SW480 (cell line): ENCODE data around the gene FBN2.
"Not testable (repeated sequence)": the region's sequence is repeated elsewhere in the genome, so short reads cannot be mapped to it uniquely, and the experiment has no call there.

ENCODE experiments used
- DNase-seq: peaks from one replicate; pipeline ENCODE4 v3.0.0-alpha.2; 2016; ENCODE audit warnings: low spot score

The FBN2 gene

GRCh38 chr5:128534726-128535125, 3.3 kb downstream of the FBN2 start:
- DNase-seq = peak; percentile 91

- DNase-seq = no peak
These were observed 5.3 kb downstream of the FBN2 start for GRCh38 chr5:128532776-128533175.

- DNase-seq = no peak
These were observed 5.9 kb downstream of the FBN2 start for GRCh38 chr5:128532127-128532526.

- DNase-seq = no peak
These were observed 9.3 kb downstream of the FBN2 start for GRCh38 chr5:128528637-128529255.

- DNase-seq = no peak
These were observed 9.9 kb downstream of the FBN2 start for GRCh38 chr5:128528126-128528525.

- DNase-seq = no peak
These were observed 11.0 kb downstream of the FBN2 start for GRCh38 chr5:128527077-128527476.

GRCh38 chr5:128522336-128522735, 15.7 kb downstream of the FBN2 start:
- no peak for DNase-seq

- DNase-seq = no peak
These were observed 18.2 kb downstream of the FBN2 start for GRCh38 chr5:128519827-128520226.

GRCh38 chr5:128516978-128517377, 21.1 kb downstream of the FBN2 start:
- DNase-seq = no peak

GRCh38 chr5:128513806-128514205, 24.2 kb downstream of the FBN2 start:
- no peak for DNase-seq

GRCh38 chr5:128512894-128513293, 25.2 kb downstream of the FBN2 start:
- no peak for DNase-seq

GRCh38 chr5:128506643-128507042, 31.4 kb downstream of the FBN2 start:
- no peak for DNase-seq

- DNase-seq = not testable (repeated sequence)
These were observed 34.3 kb downstream of the FBN2 start for GRCh38 chr5:128503727-128504126.

GRCh38 chr5:128498844-128499455, 39.1 kb downstream of the FBN2 start:
- DNase-seq = peak; percentile 65

GRCh38 chr5:128494516-128494915, 43.5 kb downstream of the FBN2 start:
- DNase-seq = no peak

- DNase-seq = no peak
These were observed 44.3 kb downstream of the FBN2 start for GRCh38 chr5:128493657-128494329.

GRCh38 chr5:128491291-128491690, 46.8 kb downstream of the FBN2 start:
- DNase-seq = no peak

- DNase-seq = no peak
These were observed 47.3 kb downstream of the FBN2 start for GRCh38 chr5:128490761-128491160.

GRCh38 chr5:128487041-128487440, 51.0 kb downstream of the FBN2 start:
- no peak for DNase-seq

GRCh38 chr5:128483738-128484137, 54.3 kb downstream of the FBN2 start:
- no peak for DNase-seq

GRCh38 chr5:128480906-128481633, 57.0 kb downstream of the FBN2 start:
- no peak for DNase-seq

- no peak for DNase-seq
These were observed 57.9 kb downstream of the FBN2 start for GRCh38 chr5:128480158-128480557.
